Activated CD4-positive, alpha-beta T cell treated with anti-CD3 and anti-CD28 coated beads, Interleukin-2, amount 10 ng/mL, durations not matched to agents 24 days and 14 days (primary cell): ENCODE data around the gene CRISPLD2. TPM values are rescaled to one million over a fixed set of nuclear protein-coding genes. Genes with fewer than 3 reads are reported as not detected.
"Not testable (repeated sequence)": the region's sequence is repeated elsewhere in the genome, so short reads cannot be mapped to it uniquely, and the experiment has no call there.

Source experiments
- DNase-seq: peaks from one replicate; pipeline ENCODE4 v3.0.0; 2022
- H3K27ac Mint-ChIP-seq: one replicate; pipeline ENCODE4 v1.8.0; 2022; ENCODE audit warnings: mild to moderate bottlenecking, mixed read lengths
- H3K27me3 Mint-ChIP-seq: one replicate; pipeline ENCODE4 v1.8.0; 2022; ENCODE audit warnings: mixed read lengths
- H3K36me3 Mint-ChIP-seq: one replicate; pipeline ENCODE4 v1.8.0; 2022; ENCODE audit warnings: low read depth, mild to moderate bottlenecking, mixed read lengths
- H3K4me1 Mint-ChIP-seq: one replicate; pipeline ENCODE4 v1.8.0; 2021; ENCODE audit warnings: mixed read lengths
- H3K4me3 Mint-ChIP-seq: one replicate; pipeline ENCODE4 v1.8.0; 2022; ENCODE audit warnings: mild to moderate bottlenecking, moderate library complexity, mixed read lengths
- H3K9me3 Mint-ChIP-seq: one replicate; pipeline ENCODE4 v1.8.0; 2021; ENCODE audit warnings: mixed read lengths
- intact Hi-C: fragments of 100-400 bp; cut with micrococcal nuclease; formaldehyde crosslinking; loops from one replicate; pipeline ENCODE4 v1.15.1; 2023
- total RNA-seq: library from RNA; stranded (reverse); gene quantifications from 2 replicates; pipeline ENCODE4 v1.2.3, GENCODE V29; 2022

CRISPLD2 gene
- total RNA-seq, 1 donor from 2014 or later = 0.19 TPM

DNA sequence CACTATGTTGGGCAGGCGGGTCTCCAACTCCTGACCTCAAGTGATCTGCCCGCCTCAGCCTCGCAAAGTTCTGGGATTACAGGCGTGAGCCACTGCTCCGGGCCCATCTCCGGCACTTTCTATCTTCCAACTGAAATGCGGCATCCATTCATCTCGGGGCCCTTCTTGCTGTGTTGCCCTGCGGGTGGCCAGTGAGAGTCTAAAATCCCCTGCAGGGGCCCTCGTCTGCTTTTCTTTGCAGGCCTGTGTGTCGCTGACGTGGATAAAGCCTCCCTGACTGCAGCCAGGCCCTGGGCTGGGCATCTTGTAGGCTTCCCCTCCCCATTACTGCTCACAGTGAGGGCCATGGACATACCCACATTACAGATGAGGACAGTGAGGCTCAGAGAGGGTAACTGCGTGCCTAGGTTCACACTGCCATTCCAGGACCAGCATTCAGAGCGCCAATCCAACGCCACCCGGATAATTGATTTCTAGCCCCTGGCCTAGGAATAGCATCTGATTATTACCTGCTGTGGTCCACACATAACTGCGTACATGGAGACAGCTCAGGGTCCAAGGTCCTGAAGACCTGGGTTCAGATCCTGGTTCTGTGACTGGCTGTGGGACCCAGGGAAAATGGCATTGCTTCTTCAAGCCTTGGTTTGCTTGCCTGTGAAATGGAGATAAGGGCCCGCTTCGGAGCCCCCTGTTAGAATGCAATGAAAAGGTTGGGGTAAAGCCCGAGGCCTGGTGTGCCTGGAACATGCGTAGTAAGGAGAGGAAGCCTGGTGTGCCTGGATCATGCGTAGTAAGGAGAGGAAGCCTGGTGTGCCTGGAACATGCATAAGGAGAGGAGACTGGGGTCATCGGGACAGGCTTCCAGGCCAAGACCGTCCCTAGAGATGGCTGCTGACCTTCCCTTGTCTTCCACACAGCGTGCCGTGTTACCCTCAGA is 25.0 kb downstream of the CRISPLD2 start:
- Mint-ChIP-seq H3K9me3 (no peaks in the 10 kb centered on the region), H3K27me3 (peaks cover 20% of the 10 kb centered on the region), H3K36me3 (no peaks in the 10 kb centered on the region), H3K4me1 (no peaks in the 10 kb centered on the region), H3K27ac (no peak overlapping the region), H3K4me3 (no peak overlapping the region)
- no peak for DNase-seq
- intact Hi-C loops = no loop called here

DNA sequence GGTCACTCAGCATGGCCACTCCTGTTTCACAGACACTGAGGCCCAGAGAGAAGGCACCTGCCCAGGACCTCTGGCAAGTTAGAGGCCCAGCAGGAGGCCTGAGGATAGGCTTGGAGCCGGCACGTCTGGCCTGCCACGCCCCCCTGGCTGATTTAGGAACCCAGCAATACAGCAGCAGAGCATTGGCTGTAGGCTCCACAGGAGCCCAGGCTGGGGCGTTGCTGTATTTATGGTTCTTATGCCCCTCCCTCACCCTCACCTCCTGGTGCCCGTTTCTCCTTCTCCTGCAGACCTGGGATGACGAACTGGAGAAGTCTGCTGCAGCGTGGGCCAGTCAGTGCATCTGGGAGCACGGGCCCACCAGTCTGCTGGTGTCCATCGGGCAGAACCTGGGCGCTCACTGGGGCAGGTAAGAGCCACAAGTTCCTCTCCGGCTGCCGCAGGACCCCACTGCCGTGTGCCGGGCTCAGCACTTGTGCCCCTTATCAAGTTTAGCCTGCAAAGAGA is 25.8 kb downstream of the CRISPLD2 start:
- peaks cover 17% of the 10 kb centered on the region for H3K27me3 Mint-ChIP-seq
- no peaks in the 10 kb centered on the region for H3K9me3 Mint-ChIP-seq
- H3K4me1 Mint-ChIP-seq = no peaks in the 10 kb centered on the region
- H3K27ac Mint-ChIP-seq = no peak overlapping the region
- DNase-seq = no peak
- intact Hi-C loops = no loop called here
- no peaks in the 10 kb centered on the region for H3K36me3 Mint-ChIP-seq
- H3K4me3 Mint-ChIP-seq = no peak overlapping the region

DNA sequence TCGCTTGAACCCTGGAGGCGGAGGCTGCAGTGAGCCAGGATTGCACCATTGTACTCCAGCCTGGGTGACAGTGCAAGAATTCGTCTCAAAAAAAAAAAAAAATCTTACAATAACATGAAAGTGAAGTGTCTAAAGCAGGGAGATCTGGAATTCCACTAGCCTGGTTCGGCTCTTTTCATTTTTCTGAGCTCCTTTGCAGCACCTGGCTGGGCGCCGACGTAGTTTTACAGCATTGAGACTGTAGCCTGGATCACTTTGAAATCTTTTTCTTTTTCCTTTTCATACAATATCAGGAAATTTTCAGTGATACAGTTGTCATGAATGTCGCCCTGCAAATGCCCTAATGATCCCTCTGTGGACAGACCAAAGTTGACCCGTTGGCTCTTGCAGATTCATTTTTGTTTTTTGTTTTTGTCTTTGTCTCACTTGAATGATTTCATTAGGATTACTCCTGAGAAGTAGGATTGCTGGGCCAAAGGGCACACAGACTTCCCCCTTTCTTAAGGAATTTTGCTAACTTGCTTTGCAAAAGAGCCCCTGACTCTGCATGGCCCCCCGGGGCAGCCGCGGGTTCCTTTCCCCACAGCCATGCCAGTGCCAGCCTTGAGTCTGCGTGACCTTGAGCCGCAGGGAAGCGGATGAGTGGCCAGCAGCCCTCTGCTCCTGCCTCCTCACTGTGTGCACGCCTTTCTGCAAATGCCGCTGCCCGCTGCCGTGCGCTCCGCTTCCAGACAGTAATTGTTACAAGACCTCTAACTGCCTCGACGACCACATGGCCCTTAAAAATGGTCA is 28.0 kb downstream of the CRISPLD2 start:
- Mint-ChIP-seq H3K36me3 (no peaks in the 10 kb centered on the region), H3K27ac (no peak overlapping the region), H3K4me1 (no peaks in the 10 kb centered on the region), H3K27me3 (peaks cover under 1% of the 10 kb centered on the region), H3K4me3 (no peak overlapping the region), H3K9me3 (no peaks in the 10 kb centered on the region)
- no peak for DNase-seq
- intact Hi-C loops = no loop called here

DNA sequence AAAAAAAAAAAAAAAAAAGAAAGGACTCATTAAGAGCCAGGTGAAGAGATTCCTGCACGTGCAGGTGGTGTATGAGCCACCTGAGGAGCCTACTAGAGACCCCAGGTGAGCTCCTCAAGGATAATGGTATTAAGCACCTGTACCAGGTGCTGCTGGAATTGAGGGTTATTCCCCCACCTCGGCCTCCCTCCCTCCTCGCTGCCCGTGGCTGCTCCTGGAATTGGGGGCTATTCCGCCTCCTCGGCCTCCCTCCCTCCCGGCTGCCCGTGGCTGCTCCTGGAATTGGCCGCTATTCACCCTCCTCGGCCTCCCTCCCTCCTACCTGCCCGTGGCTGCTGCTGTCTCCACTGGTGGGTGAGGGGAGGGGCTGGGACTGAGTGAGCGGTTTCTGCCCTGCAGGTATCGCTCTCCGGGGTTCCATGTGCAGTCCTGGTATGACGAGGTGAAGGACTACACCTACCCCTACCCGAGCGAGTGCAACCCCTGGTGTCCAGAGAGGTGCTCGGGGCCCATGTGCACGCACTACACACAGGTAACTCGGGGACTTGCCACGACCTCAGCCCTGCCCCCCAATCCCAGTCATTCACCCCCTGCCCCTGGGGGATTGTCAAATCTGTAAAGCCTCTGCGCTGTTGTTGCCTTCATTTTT is 29.3 kb downstream of the CRISPLD2 start:
- Mint-ChIP-seq H3K27ac (no peak overlapping the region), H3K4me1 (no peaks in the 10 kb centered on the region), H3K4me3 (no peak overlapping the region), H3K27me3 (no peaks in the 10 kb centered on the region), H3K9me3 (no peaks in the 10 kb centered on the region), H3K36me3 (no peaks in the 10 kb centered on the region)
- no peak for DNase-seq
- intact Hi-C loops = no loop called here

DNA sequence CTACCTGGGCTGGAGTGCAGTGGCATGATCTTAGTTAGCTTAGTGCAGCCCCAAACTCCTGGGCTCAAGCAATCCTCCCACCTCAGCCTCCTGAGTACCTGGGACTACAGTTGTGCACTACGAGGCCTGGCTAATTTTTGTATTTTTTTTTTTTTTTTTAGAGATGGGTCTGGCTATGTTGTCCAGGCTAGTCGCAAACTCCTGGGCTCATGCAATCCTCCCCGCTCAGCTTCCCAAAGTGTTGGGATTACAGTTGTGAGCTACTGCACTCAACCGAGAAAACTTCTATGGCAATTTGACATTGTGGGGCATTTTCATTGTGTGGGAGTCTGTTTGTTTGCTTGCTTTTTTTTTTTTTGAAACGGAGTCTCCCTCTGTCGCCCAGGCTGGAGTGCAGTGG is 30.0 kb downstream of the CRISPLD2 start:
- Mint-ChIP-seq H3K27ac (no peak overlapping the region), H3K36me3 (no peaks in the 10 kb centered on the region), H3K4me3 (no peak overlapping the region), H3K27me3 (no peaks in the 10 kb centered on the region), H3K9me3 (no peaks in the 10 kb centered on the region), H3K4me1 (no peaks in the 10 kb centered on the region)
- intact Hi-C loops = no loop called here
- no peak for DNase-seq

DNA sequence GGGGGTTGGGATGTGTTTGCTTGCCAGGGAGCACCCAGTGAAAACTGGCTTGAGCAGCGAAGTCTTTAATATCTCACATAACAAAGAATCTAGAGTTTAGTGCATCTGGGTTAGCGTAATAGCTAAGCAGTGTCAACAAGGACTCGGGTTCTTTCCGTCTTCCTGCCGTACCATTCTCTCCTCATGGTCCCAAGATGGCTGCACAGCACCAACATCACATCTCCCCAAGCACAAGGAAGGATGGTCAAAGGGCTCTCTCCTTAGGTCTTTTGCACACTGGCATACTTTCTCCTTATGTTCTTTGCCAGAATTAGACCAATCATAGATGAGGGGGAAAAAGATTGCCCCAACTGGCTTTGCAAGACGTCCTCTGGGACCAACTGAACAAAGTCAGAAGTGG is 30.9 kb downstream of the CRISPLD2 start:
- no peak overlapping the region for H3K4me3 Mint-ChIP-seq
- DNase-seq = no peak
- intact Hi-C loops = no loop called here
- H3K4me1 Mint-ChIP-seq = no peaks in the 10 kb centered on the region
- H3K9me3 Mint-ChIP-seq = no peaks in the 10 kb centered on the region
- no peaks in the 10 kb centered on the region for H3K36me3 Mint-ChIP-seq
- H3K27me3 Mint-ChIP-seq = no peaks in the 10 kb centered on the region
- no peak overlapping the region for H3K27ac Mint-ChIP-seq

DNA sequence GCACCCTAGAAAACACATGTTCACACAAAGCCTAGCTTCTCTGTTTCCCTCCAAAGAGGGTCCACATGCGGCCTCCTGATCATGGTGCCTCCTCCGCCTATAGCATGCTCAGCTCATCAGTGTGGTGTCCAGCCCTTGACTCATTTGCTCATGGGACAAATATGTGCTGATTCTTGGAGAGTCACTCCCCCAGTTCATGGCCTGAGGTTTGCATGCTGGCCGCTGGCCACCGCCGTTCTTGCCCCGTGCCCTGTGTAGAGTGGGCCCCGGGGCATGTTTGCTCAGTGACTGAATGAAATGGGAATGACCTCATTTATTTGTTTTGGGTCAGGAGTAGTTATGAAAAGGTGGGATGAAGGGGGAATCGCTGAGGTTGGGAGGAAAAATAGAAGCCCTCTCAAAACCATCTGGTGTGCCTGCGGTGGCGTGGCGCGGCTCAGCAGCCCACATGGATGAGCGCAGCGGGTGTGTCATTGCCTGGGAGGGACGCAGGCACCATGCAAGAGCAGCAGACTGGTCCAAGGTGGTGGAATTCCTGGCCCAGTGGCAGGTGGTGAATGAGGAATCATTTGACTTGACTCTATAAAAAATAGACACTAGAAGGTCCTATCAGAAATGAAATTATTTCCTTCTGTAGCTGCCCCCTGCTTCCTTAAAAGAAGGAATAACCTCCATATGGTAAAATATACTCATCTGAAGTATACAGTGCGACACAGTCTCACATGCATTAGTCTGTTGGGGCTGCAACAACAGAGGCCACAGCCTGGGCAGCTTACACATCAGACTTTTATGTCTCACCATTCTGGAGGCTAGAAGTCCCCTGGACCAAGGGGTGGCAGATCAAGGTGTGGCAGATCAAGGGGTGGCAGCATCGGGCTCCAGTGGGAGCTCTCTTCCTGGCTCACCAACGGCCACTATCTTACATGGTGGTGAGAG is 31.7 kb downstream of the CRISPLD2 start:
- no peaks in the 10 kb centered on the region for H3K36me3 Mint-ChIP-seq
- intact Hi-C loops = no loop called here
- no peaks in the 10 kb centered on the region for H3K27me3 Mint-ChIP-seq
- no peaks in the 10 kb centered on the region for H3K9me3 Mint-ChIP-seq
- no peaks in the 10 kb centered on the region for H3K4me1 Mint-ChIP-seq
- H3K27ac Mint-ChIP-seq = no peak overlapping the region
- DNase-seq = no peak
- no peak overlapping the region for H3K4me3 Mint-ChIP-seq

DNA sequence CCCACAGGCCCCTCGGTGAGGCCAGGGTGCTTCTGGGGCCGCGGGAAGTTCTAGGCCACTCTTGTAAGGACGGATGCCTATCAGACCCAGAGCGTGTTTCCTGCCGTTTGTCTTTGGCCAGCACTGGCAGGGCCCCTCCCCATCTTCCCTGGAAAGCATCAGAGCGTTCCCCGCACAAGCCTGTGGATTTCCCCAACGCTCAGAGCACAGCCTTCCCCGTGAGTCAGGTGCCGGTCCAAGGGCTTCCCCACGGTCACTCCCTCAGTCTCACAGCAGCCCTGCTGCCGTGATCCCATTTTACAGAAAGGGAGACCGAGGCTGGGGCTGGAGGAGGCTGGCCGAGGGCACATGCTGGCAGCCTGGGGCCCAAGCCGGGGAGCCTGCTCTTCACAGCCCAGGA is 33.7 kb downstream of the CRISPLD2 start:
- no peak for DNase-seq
- Mint-ChIP-seq H3K9me3 (no peaks in the 10 kb centered on the region), H3K27me3 (no peaks in the 10 kb centered on the region), H3K4me1 (no peaks in the 10 kb centered on the region), H3K4me3 (no peak overlapping the region), H3K36me3 (no peaks in the 10 kb centered on the region), H3K27ac (no peak overlapping the region)
- intact Hi-C loops = no loop called here

DNA sequence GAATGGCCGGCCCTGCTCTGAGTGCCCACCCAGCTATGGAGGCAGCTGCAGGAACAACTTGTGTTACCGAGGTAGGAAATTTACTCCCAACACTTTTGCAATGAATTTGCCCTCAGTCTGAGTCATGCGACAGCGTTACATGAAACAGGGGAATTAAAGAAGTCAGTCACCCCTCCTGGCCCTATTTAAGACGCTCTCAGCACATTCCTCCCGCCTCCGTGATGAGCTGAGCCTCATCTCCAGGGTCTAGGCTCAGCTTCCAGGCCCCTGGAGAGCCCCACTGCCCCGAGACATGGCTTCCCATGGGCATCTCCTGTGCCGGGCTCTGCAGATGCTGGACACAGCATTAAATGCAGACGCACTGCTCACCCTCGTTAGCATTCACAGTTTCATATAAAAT is 35.0 kb downstream of the CRISPLD2 start:
- no peaks in the 10 kb centered on the region for H3K9me3 Mint-ChIP-seq
- H3K27ac Mint-ChIP-seq = no peak overlapping the region
- DNase-seq = no peak
- intact Hi-C loops = no loop called here
- no peak overlapping the region for H3K4me3 Mint-ChIP-seq
- H3K27me3 Mint-ChIP-seq = no peaks in the 10 kb centered on the region
- no peaks in the 10 kb centered on the region for H3K36me3 Mint-ChIP-seq
- H3K4me1 Mint-ChIP-seq = no peaks in the 10 kb centered on the region

DNA sequence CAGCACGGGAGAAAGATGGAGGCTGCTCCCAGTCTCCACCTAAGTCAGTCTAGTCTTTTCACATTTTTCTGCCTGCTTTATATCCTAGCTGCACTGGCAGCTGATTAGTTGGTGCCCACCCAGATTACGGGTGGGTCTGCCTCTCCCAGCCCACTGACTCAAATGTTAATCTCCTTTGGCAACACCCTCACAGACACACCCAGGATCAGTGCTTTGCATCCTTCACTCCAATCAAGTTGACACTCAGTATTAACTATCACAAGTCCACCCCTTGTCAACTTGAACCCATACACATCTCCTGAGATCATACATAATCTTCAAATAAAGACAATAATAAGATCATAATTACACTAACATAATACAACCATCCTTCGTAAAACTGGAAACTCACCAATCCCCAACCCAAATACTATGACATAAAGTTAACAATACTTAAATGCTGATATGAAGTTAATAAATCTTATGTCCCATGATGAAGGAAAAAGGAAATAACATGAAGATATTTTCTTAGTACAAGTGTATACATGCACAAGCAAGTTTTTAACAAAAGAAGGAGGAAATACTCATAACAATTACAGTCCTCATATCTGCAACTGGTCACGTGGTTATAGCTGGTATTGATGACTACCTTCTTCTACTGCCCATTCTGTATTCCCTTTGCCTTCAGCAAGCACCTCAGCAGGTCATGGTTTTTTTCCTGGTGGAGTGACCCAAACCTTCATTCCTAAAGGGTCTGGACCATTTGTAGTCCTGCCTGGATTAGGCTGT is 35.8 kb downstream of the CRISPLD2 start:
- H3K4me1 Mint-ChIP-seq, H3K27ac Mint-ChIP-seq, H3K4me3 Mint-ChIP-seq, intact Hi-C loops, H3K9me3 Mint-ChIP-seq, H3K27me3 Mint-ChIP-seq, H3K36me3 Mint-ChIP-seq, DNase-seq: not testable (repeated sequence)

DNA sequence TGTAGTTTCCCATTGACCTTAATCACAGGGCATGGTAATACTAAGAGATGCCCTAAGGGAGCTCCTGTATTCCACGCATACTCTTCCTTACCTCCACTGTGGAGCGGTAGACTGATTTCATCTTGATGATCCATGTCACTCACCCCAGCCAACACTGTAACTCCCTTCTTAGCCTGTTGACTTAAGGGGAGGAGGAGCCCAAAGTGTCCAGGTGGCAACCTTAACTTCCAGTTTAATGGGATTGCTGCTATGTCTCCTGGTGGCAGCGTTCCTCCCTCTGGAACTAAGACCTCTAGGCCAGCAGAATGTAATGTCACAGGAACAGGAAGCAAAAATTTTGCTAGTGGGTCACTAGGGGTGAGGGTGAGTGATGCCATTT is 36.4 kb downstream of the CRISPLD2 start:
- H3K27ac Mint-ChIP-seq, H3K4me3 Mint-ChIP-seq, H3K9me3 Mint-ChIP-seq, intact Hi-C loops, H3K4me1 Mint-ChIP-seq, H3K36me3 Mint-ChIP-seq, DNase-seq, H3K27me3 Mint-ChIP-seq: not testable (repeated sequence)

DNA sequence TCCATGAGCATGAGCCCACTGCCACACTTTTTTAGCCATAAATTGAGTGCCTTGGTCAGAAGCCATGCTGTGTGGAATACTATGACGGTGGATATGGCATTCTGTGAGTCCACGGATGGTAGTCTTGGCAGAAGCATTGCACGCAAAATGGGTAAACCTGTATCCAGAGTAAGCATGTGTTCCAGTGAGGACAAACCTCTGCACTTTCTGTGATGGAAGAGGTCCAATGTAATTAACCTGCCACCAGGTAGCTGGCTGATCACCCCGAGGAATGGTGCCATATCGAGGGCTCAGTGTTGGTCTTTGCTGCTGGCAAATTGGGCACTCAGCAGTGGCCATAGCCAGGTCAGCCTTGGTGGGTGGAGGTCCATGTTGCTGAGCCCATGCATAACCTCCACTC is 37.0 kb downstream of the CRISPLD2 start:
- H3K27me3 Mint-ChIP-seq, H3K27ac Mint-ChIP-seq, H3K9me3 Mint-ChIP-seq, DNase-seq, intact Hi-C loops, H3K4me3 Mint-ChIP-seq, H3K36me3 Mint-ChIP-seq, H3K4me1 Mint-ChIP-seq: not testable (repeated sequence)

DNA sequence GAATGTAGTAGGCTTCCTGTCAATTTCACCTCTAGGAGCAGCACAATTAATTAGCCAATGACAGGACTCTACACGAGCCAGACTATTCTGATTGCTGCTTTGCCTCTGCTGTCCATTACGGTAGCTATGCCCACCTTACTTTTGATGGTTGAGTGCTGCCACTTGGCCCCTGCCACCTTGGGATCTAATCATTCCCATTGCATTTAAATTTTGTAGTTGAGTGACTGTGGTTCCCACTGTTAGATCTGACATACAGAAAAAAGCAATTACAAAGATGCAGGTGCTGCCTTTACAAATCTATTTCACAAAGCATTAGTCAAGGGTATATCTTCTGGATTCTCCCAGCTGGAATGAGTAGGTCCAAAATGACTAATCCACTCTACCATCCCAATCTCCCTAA is 39.9 kb downstream of the CRISPLD2 start:
- Mint-ChIP-seq H3K4me1 (no peaks in the 10 kb centered on the region), H3K4me3 (no peak overlapping the region), H3K36me3 (no peaks in the 10 kb centered on the region), H3K27ac (no peak overlapping the region), H3K9me3 (peaks cover 4% of the 10 kb centered on the region), H3K27me3 (peaks cover 2% of the 10 kb centered on the region)
- intact Hi-C loops = no loop called here
- DNase-seq = no peak
